ELR (cell line): ENCODE measurements around the gene KIAA1191.
"Not testable (repeated sequence)": the region's sequence is repeated elsewhere in the genome, so short reads cannot be mapped to it uniquely, and the experiment has no call there.

Source experiments
- DNase-seq: peaks from one replicate; pipeline ENCODE4 v3.0.0-alpha.2; 2015; ENCODE audit warnings: low read depth

KIAA1191 gene

GRCh38 chr5:176317534-176318374 lies 43.8 kb downstream of the KIAA1191 start:
- no peak for DNase-seq

GRCh38 chr5:176305356-176305755 lies 56.2 kb downstream of the KIAA1191 start:
- DNase-seq, result not testable (repeated sequence)
